HG03139 (cell line): ENCODE measurements around the gene PMS2.
"Not testable (repeated sequence)": the region's sequence is repeated elsewhere in the genome, so short reads cannot be mapped to it uniquely, and the experiment has no call there.

Experiments used
- ATAC-seq: cut with Tn5 transposase; IDR thresholded peaks from one replicate; pipeline ENCODE4 v1.9.1; 2021; ENCODE audit not compliant: unreplicated experiment

PMS2 gene

DNA sequence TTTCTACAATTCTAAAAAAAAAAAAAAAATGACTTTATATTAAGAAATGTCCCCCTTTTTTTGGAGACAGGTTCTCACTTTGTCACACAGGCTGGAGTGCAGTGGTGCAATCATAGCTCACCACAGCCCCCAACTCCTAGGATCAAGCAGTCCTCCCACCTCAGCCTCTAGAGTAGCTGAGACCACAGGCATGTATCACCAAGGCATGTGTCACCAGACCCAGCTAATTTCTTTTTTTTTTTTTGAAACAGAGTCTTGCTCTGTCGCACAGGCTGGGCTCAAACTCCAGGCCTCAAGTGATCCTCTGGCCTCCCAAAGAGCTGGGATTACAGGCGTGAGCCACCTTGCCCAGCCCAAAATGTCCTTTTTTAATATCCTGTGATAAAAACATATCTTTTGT, 84.7 kb downstream of the PMS2 start:
- ATAC-seq = not testable (repeated sequence)
